ENCODE data around the gene OR4S2.

DNA sequence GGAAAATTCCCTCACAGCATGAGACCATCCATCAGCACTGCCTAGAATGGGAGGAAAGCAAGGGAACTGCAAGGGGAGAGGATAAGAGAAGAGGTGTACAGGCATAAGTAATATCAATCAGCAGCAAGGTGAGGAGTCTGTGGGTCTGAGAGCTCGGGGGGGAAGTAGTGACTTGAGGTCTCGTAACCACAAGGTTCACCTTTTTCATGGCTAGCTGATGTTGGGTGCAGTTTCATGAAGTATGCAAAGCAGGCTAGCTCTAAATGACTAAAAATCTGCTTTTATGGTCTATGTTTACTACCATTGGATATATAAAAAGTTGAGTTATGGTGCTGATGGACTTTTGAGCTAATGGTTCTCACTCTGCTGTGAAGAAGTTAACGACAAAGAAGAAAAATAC, 49.7 kb downstream of the OR4S2 start:
- TF ChIP-seq CBX5 (IDR thresholded peaks at IDR 0.05; ENCODE audit: low read depth) (no peak), SP1 (IDR thresholded peaks at IDR 0.05; ENCODE audit: low read depth, low read length) (no peak), POLR2A (IDR thresholded peaks at IDR 0.05; ENCODE audit: low read depth, low read length) (no peak), GATAD2B (conservative IDR thresholded peaks at IDR 0.05; ENCODE audit: low read depth) (no peak), YY1 (IDR thresholded peaks at IDR 0.05; ENCODE audit: low read depth, low read length) (no peak), CEBPB (IDR thresholded peaks at IDR 0.05; ENCODE audit: borderline replicate concordance in 1 of 2, low read depth in 2 of 2, low read length in 2 of 2) (no peak), JUNB (IDR thresholded peaks at IDR 0.05) (no peak), SIN3A (IDR thresholded peaks at IDR 0.05; ENCODE audit: low read depth, low read length) (no peak), TAF1 (IDR thresholded peaks at IDR 0.05; ENCODE audit: borderline replicate concordance, low read depth, low read length) (no peak), GABPA (IDR thresholded peaks at IDR 0.05; ENCODE audit: low read depth) (no peak)
- TF ChIP-seq, protein P1, sequence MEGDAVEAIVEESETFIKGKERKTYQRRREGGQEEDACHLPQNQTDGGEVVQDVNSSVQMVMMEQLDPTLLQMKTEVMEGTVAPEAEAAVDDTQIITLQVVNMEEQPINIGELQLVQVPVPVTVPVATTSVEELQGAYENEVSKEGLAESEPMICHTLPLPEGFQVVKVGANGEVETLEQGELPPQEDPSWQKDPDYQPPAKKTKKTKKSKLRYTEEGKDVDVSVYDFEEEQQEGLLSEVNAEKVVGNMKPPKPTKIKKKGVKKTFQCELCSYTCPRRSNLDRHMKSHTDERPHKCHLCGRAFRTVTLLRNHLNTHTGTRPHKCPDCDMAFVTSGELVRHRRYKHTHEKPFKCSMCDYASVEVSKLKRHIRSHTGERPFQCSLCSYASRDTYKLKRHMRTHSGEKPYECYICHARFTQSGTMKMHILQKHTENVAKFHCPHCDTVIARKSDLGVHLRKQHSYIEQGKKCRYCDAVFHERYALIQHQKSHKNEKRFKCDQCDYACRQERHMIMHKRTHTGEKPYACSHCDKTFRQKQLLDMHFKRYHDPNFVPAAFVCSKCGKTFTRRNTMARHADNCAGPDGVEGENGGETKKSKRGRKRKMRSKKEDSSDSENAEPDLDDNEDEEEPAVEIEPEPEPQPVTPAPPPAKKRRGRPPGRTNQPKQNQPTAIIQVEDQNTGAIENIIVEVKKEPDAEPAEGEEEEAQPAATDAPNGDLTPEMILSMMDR (IDR thresholded peaks at IDR 0.05 in 2 of 3, conservative IDR thresholded peaks at IDR 0.05 in 1 of 3; ENCODE audit: control insufficient read depth in 2 of 3, extremely low read depth in 1 of 3, insufficient read depth in 1 of 3, low read depth in 3 of 3, low read length in 3 of 3), result no peak
- TF ChIP-seq, protein P2, sequence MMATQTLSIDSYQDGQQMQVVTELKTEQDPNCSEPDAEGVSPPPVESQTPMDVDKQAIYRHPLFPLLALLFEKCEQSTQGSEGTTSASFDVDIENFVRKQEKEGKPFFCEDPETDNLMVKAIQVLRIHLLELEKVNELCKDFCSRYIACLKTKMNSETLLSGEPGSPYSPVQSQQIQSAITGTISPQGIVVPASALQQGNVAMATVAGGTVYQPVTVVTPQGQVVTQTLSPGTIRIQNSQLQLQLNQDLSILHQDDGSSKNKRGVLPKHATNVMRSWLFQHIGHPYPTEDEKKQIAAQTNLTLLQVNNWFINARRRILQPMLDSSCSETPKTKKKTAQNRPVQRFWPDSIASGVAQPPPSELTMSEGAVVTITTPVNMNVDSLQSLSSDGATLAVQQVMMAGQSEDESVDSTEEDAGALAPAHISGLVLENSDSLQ (IDR thresholded peaks at IDR 0.05), result no peak
- TF ChIP-seq, protein P3, sequence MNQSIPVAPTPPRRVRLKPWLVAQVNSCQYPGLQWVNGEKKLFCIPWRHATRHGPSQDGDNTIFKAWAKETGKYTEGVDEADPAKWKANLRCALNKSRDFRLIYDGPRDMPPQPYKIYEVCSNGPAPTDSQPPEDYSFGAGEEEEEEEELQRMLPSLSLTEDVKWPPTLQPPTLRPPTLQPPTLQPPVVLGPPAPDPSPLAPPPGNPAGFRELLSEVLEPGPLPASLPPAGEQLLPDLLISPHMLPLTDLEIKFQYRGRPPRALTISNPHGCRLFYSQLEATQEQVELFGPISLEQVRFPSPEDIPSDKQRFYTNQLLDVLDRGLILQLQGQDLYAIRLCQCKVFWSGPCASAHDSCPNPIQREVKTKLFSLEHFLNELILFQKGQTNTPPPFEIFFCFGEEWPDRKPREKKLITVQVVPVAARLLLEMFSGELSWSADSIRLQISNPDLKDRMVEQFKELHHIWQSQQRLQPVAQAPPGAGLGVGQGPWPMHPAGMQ (IDR thresholded peaks at IDR 0.05; ENCODE audit: borderline replicate concordance), result no peak

Data from GM12878 (cell line).